Activated T-cell treated with anti-CD3 and anti-CD28 coated beads, Interleukin-2, amount 50 U/mL, for 24 hours (primary cell): ENCODE data around the gene AMPD1.
A peak's percentile ranks its signal among the peaks of the same experiment; 100 is the strongest.

ENCODE experiments used
- DNase-seq: peaks from one replicate; pipeline ENCODE4 v3.0.0-alpha.2; 2020
- H3K27ac Mint-ChIP-seq: 2 replicates; pipeline ENCODE4 v1.8.0; 2020; ENCODE audit warnings: mild to moderate bottlenecking, mixed read lengths
- H3K27me3 Mint-ChIP-seq: 2 replicates; pipeline ENCODE4 v1.8.0; 2020; ENCODE audit warnings: mixed read lengths
- H3K36me3 Mint-ChIP-seq: 2 replicates; pipeline ENCODE4 v1.8.0; 2020; ENCODE audit warnings: low read depth, mixed read lengths
- H3K4me1 Mint-ChIP-seq: 2 replicates; pipeline ENCODE4 v1.8.0; 2020; ENCODE audit warnings: low read depth, mixed read lengths
- H3K4me3 Mint-ChIP-seq: 2 replicates; pipeline ENCODE4 v1.8.0; 2020; ENCODE audit warnings: mild to moderate bottlenecking, moderate library complexity, mixed read lengths
- H3K9me3 Mint-ChIP-seq: 2 replicates; pipeline ENCODE4 v1.8.0; 2020; ENCODE audit warnings: mixed read lengths

Gene AMPD1

DNA sequence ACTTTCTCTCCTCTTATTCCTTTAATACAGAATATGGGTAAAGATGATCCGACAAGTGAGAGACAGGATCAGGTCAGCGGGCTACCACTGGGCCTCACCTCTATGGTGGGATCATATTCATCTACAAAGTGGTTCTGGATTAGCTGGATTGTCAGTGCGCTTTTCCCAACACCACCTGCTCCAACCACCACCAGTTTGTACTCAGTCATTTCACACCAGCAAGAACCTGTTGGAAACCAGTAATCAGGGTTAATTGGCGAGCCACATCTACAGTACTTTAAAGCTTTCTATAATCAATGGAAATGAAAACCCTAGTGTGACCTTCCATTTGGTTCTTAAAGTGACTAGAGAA, 20.6 kb upstream of the AMPD1 start:
- no peaks in the 10 kb centered on the region for H3K27me3 Mint-ChIP-seq
- peaks cover 49% of the 10 kb centered on the region for H3K4me1 Mint-ChIP-seq
- H3K9me3 Mint-ChIP-seq: no peaks in the 10 kb centered on the region
- H3K27ac Mint-ChIP-seq: peak overlapping the region; percentile 98
- H3K36me3 Mint-ChIP-seq: peaks cover 88% of the 10 kb centered on the region
- H3K4me3 Mint-ChIP-seq: peak overlapping the region; percentile 96
- no peak for DNase-seq

DNA sequence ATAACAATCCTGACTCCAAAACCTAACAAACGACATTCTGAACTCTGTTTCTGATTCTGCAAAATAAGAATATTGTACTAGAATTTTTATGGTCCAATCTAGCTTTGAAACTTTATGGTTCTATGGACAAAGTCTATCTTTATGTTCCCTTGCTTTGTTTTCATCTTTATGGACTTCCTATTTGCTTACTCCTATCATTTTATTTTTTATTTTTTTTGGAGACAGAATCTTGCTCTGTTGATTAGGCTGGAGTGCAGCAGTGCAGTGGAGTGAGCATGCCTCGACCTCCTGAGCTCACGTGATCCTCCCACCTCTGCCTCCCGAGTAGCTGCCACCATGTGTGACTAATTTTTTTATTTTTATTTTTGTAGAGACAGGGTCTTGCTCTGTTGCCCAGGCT, 17.6 kb upstream of the AMPD1 start:
- no peaks in the 10 kb centered on the region for H3K27me3 Mint-ChIP-seq
- DNase-seq: no peak
- no peak overlapping the region for H3K4me3 Mint-ChIP-seq
- H3K27ac Mint-ChIP-seq: no peak overlapping the region
- peaks cover 26% of the 10 kb centered on the region for H3K4me1 Mint-ChIP-seq
- H3K36me3 Mint-ChIP-seq: peaks cover 83% of the 10 kb centered on the region
- H3K9me3 Mint-ChIP-seq: no peaks in the 10 kb centered on the region

DNA sequence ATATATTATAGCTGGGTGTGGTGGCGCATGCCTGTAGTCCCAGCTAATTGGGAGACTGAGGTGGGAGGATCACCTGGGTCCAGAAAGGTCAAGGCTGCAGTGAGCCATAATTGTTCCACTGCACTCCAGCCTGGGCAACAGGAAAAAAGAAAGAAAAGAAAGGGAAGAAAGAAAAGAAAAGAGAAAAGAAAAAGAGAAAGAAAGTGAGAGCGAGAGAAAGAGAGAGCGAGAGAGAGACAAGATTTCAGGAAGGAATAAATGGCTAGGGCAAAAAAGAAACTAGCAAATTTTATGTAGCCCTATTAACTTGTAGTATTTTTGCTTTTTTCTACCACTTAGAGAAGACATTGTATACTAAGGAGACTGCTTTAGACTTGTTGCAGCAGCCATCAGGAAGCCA, 15.0 kb upstream of the AMPD1 start:
- Mint-ChIP-seq H3K27ac (no peak overlapping the region), H3K27me3 (no peaks in the 10 kb centered on the region), H3K9me3 (no peaks in the 10 kb centered on the region), H3K4me3 (no peak overlapping the region), H3K36me3 (peaks cover 85% of the 10 kb centered on the region), H3K4me1 (peaks cover 16% of the 10 kb centered on the region)
- no peak for DNase-seq

DNA sequence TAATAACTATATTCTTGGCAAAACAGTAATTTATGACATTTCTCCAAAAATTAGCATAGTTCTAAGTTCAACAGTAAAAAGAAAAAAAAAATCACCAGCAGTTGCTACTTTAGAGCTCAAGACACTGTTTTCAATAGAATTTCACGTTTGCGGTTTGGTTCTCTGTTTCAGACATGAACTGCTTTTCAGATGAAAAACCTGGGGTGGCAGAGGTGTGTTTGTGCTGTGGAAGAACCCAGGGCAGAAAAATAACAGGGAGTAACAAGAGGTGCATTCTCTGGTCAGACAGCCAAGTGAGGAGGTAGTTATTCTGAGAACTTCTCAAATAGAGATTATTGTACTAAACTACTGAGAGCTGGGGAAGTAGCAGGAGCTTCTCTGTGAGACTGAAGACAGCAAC, 12.3 kb upstream of the AMPD1 start:
- DNase-seq: no peak
- H3K4me3 Mint-ChIP-seq: no peak overlapping the region
- H3K27me3 Mint-ChIP-seq: no peaks in the 10 kb centered on the region
- peaks cover 4% of the 10 kb centered on the region for H3K4me1 Mint-ChIP-seq
- peaks cover 81% of the 10 kb centered on the region for H3K36me3 Mint-ChIP-seq
- H3K27ac Mint-ChIP-seq: peak overlapping the region; percentile 35
- no peaks in the 10 kb centered on the region for H3K9me3 Mint-ChIP-seq

DNA sequence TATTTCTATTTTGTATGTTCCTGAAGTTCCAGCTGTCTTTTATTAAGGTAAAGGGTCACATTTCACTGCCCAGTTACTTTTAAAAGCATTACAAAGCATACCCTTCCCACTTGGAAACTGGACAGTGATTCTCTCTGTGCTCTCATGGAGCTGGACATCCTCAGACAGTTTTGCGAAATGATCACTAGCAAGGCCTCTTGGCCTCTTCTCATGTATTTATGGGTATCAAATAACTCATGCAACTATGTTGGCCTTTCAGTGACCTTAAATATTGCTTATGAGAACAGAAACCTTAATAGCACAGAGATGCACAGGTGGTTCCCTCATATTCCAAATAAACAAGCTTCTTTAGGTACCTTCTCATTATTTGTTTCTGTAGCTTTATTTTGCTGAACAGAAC, 7.9 kb upstream of the AMPD1 start:
- Mint-ChIP-seq H3K4me3 (no peak overlapping the region), H3K9me3 (no peaks in the 10 kb centered on the region), H3K27ac (no peak overlapping the region), H3K4me1 (peaks cover 3% of the 10 kb centered on the region), H3K36me3 (peaks cover 43% of the 10 kb centered on the region), H3K27me3 (no peaks in the 10 kb centered on the region)
- DNase-seq: no peak

DNA sequence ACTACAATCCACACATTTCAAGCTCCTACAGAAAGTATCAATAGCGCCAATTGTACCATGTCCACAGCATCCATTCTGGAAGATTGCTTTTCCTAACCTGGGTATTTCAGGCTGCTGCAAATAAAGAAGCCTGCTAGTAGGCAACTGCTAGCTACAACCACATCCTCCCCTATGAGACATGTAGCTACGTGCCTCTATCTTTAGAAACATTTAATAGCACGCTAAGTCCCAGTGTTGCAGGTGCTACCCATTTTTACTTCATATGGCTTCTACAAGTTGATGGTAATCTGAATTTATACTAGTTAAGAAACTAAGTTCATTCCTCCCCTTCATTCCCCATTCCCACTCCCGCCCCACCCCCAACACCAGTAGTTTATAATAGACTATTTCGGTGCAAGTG, 7.4 kb upstream of the AMPD1 start:
- peaks cover 38% of the 10 kb centered on the region for H3K36me3 Mint-ChIP-seq
- H3K27me3 Mint-ChIP-seq: no peaks in the 10 kb centered on the region
- no peak overlapping the region for H3K27ac Mint-ChIP-seq
- DNase-seq: no peak
- no peak overlapping the region for H3K4me3 Mint-ChIP-seq
- H3K4me1 Mint-ChIP-seq: peaks cover 3% of the 10 kb centered on the region
- H3K9me3 Mint-ChIP-seq: no peaks in the 10 kb centered on the region

DNA sequence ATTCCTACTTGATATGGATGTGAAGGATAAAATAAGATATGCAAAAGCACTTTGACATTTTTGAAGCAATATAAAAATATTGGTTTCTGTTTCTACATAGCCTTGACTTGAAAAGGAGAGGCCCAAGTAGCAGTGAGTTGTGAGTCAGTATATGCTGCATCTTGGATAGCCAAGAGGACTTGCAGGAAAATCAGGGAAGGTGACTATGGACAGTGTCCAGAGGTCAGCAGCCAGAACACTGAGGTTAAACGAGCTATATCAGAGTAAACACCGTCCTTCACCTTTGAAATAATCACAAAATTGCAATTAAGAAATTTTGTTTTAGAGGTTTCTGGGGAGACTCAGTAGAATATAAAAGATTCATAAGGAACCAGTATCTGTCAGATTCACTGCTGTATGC, 6.6 kb upstream of the AMPD1 start:
- Mint-ChIP-seq H3K27ac (no peak overlapping the region), H3K4me3 (no peak overlapping the region), H3K36me3 (peaks cover 30% of the 10 kb centered on the region), H3K4me1 (no peaks in the 10 kb centered on the region), H3K9me3 (no peaks in the 10 kb centered on the region), H3K27me3 (peaks cover 4% of the 10 kb centered on the region)
- DNase-seq: no peak

DNA sequence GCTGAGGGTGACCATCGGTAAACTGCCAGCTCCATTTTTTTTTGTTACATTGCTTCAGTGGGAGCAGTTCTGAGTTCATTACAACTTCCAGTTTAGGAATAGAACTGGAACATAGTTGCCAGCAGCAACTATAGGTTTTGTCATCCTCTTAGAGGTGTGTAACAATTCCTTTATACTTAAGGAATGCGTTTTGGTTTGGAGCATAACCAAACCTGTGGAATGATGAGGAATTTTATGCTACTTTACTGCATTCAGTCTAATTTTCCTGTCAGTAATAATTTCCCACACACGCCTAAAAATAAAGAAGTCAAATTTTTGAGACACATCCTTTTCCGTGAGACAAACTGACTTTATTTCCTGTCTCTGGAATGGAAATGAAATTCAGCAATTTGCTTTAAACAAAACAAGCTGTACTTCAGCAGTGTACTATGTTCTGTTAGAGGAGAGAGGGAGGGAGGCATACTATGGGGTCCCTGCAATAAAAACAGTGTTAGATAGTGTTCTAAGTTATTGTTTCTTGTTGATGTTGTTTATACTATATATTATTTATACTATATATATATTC, 4.8 kb upstream of the AMPD1 start:
- no peak for DNase-seq
- peaks cover 6% of the 10 kb centered on the region for H3K27me3 Mint-ChIP-seq
- peaks cover 12% of the 10 kb centered on the region for H3K36me3 Mint-ChIP-seq
- no peak overlapping the region for H3K4me3 Mint-ChIP-seq
- H3K27ac Mint-ChIP-seq: no peak overlapping the region
- no peaks in the 10 kb centered on the region for H3K9me3 Mint-ChIP-seq
- H3K4me1 Mint-ChIP-seq: no peaks in the 10 kb centered on the region

DNA sequence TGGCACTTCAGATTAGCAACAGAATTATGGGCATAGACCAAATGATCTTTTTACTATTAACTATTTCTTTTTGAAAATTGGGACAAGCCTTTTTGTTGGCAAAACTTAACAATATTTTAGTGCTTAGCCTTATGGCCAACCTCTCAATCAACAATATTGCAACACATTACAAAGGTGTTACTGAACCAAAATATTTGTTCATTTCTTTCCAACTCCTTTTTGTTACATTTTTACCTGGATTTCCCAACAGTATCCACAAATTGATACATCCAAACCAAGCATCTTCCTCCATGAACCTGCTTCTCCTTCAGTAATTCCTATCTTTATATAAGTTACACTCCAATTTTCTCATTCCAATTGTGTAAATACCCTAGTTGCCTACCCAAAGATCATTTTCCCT, 1.5 kb upstream of the AMPD1 start:
- Mint-ChIP-seq H3K27ac (no peak overlapping the region), H3K27me3 (peaks cover 8% of the 10 kb centered on the region), H3K4me1 (no peaks in the 10 kb centered on the region), H3K9me3 (no peaks in the 10 kb centered on the region), H3K36me3 (no peaks in the 10 kb centered on the region), H3K4me3 (no peak overlapping the region)
- DNase-seq: no peak

DNA sequence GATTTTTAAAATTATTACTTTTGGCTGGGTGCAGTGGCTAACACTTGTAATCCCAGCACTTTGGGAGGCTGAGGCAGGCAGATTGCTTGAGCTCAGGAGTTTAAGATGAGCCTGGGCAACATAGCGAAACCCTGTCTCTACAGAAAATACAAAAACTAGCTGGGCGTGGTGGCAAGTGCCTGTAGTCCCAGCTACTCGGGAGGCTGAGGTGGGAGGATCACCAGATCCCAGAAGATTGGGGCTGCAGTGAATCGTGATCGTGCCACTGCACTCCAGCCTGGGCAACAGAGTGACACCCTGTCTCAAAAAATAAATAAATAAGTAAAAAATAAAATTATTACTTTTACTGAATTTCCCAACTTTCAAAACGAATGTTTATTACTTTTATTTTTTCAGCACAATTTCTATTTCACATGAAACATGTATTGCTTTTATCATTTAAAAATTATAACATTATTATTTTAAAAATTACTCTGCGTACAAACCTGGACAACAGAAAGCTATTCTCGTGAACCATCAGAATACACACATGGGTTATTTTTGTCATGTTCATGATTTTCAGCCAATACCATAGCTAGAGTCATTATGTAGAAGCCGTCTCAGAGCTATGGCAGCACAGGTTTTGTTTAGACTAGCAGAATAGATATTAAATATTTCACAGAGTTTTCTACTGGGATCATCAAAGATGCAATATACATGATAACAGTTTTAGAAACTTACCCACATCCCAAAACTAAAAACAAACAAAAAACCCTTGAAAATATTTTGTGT, 621 bp downstream of the AMPD1 start:
- H3K4me1 Mint-ChIP-seq: no peaks in the 10 kb centered on the region
- no peak overlapping the region for H3K27ac Mint-ChIP-seq
- no peaks in the 10 kb centered on the region for H3K9me3 Mint-ChIP-seq
- DNase-seq: no peak
- H3K4me3 Mint-ChIP-seq: no peak overlapping the region
- peaks cover 14% of the 10 kb centered on the region for H3K27me3 Mint-ChIP-seq
- no peaks in the 10 kb centered on the region for H3K36me3 Mint-ChIP-seq

DNA sequence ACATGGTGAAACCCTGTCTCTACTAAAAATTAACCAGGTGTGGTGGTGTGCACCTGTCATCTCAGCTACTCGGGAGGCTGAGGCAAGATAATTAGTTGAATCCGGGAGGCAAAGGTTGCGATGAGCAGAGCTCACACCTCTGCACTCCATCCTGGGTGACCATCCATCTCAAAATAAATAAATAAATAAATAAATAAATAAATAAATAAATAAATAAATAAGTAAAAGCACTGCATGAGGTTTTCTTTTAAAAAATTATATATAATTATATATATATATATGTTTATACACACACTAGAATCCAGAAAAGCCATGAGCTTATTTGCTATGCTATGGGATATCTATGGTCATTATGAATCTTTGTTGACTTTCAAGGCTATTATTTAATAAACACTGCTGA, 2.4 kb downstream of the AMPD1 start:
- H3K4me1 Mint-ChIP-seq: no peaks in the 10 kb centered on the region
- no peak overlapping the region for H3K4me3 Mint-ChIP-seq
- DNase-seq: no peak
- peaks cover 26% of the 10 kb centered on the region for H3K27me3 Mint-ChIP-seq
- H3K27ac Mint-ChIP-seq: no peak overlapping the region
- H3K9me3 Mint-ChIP-seq: no peaks in the 10 kb centered on the region
- no peaks in the 10 kb centered on the region for H3K36me3 Mint-ChIP-seq

DNA sequence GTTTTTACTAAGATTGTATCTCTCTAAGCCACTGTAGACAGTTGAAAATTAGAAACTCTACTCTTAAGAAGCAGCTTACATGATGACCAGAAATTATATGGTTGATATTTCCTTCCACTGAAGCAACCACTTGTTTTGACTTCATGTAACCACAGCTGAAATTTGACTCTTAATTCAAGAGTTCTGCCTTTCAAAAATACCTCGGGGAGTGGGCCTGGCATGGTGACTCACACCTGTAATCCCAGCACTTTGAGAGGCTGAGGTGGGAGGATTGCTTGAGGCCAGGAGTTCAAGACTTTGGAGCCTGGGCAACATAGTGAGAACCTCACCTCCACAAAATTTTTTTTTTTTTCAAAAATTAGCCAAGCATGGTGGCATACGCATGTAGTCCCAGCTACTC, 4.3 kb downstream of the AMPD1 start:
- Mint-ChIP-seq H3K27ac (no peak overlapping the region), H3K4me3 (no peak overlapping the region), H3K4me1 (no peaks in the 10 kb centered on the region), H3K27me3 (peaks cover 36% of the 10 kb centered on the region), H3K9me3 (no peaks in the 10 kb centered on the region), H3K36me3 (no peaks in the 10 kb centered on the region)
- DNase-seq: no peak

DNA sequence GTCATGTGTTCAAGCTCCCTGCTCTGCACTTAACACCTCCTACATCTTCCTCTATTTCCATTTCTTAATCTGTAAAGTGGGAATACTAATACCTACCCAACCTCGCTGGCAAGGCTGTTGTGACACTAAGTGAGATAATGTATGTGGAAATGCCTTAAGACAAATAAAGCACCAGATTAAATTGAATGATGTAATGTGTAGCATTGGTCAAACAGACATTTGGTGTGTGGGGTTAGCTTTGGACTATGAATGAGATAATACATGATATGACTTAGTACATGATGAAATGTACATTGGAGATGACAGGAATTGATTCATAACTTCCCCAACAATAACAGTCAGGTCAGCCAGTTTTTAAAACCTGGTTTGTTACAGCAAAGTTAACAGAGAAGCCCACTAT, 5.2 kb downstream of the AMPD1 start:
- peaks cover 44% of the 10 kb centered on the region for H3K27me3 Mint-ChIP-seq
- H3K36me3 Mint-ChIP-seq: no peaks in the 10 kb centered on the region
- no peak for DNase-seq
- H3K4me1 Mint-ChIP-seq: no peaks in the 10 kb centered on the region
- no peaks in the 10 kb centered on the region for H3K9me3 Mint-ChIP-seq
- H3K4me3 Mint-ChIP-seq: no peak overlapping the region
- no peak overlapping the region for H3K27ac Mint-ChIP-seq

DNA sequence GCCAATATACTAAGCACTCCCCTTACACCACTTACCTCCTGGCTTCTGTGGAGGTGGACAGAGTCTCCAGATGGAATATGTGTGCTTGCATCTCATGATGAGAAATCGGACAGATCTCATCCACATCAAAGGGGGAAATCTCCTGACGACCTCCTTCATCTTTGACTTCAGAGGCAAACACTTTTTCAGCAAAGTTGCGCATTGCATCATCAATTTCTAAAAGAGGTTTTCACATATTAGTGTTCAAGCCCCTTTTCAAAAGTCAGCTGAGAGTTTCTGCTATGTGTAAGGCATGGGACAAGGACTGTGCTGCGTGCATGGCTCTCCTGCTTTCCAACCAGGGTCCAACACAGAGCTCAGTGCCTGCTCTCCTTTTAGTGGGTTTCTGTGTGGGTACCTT, 6.8 kb downstream of the AMPD1 start:
- no peak overlapping the region for H3K27ac Mint-ChIP-seq
- H3K36me3 Mint-ChIP-seq: no peaks in the 10 kb centered on the region
- no peaks in the 10 kb centered on the region for H3K9me3 Mint-ChIP-seq
- H3K4me3 Mint-ChIP-seq: no peak overlapping the region
- no peaks in the 10 kb centered on the region for H3K4me1 Mint-ChIP-seq
- peaks cover 52% of the 10 kb centered on the region for H3K27me3 Mint-ChIP-seq
- no peak for DNase-seq

DNA sequence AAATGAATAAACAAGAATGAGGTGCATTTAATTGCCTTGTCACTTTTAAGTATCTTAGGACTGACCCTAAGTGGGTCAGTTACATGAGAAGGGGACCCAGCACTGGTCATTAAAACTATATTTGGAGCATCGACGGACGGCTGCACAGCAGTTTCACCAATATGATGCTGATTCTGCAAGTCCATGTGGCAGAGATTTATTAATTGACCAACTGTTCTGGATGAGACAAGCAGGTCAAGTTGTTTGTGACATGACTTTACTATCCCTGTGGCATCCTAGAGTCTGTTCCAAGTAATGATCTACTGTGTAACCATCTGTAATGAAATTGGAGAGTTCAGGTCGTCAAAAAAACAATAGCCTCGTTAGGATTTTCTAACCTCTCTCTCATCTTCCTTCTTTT, 9.5 kb downstream of the AMPD1 start:
- H3K9me3 Mint-ChIP-seq: no peaks in the 10 kb centered on the region
- H3K4me1 Mint-ChIP-seq: no peaks in the 10 kb centered on the region
- no peaks in the 10 kb centered on the region for H3K36me3 Mint-ChIP-seq
- peaks cover 53% of the 10 kb centered on the region for H3K27me3 Mint-ChIP-seq
- no peak overlapping the region for H3K27ac Mint-ChIP-seq
- H3K4me3 Mint-ChIP-seq: no peak overlapping the region
- DNase-seq: no peak

DNA sequence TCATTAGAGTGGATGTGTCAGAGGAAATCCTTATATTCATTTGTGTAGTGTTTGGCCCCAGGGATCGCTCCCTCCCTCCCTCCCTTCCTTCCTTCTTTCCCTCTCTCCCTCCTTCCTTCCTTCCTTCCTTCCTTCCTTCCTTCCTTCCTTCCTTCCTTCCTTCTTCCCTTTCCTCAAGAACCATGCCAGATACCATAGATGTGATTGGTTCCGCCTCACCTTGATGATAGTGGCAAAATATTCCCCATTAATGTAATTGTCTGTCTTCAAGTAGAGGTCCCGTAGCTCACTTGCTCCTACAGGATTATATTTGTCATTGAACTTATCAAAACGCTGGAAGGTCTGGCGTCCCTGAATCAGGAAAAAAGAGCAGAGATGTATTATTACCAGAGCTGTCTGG, 17.7 kb downstream of the AMPD1 start:
- Mint-ChIP-seq H3K27me3 (peaks cover 34% of the 10 kb centered on the region), H3K27ac (no peak overlapping the region), H3K4me3 (no peak overlapping the region), H3K36me3 (no peaks in the 10 kb centered on the region), H3K9me3 (no peaks in the 10 kb centered on the region), H3K4me1 (no peaks in the 10 kb centered on the region)
- no peak for DNase-seq
